Hepatocyte (in vitro differentiated cells): ENCODE data around the gene PTN. TPM values are rescaled to one million over a fixed set of nuclear protein-coding genes. Genes with fewer than 3 reads are reported as not detected.

Experiments used
- DNase-seq: peaks from one replicate; pipeline ENCODE4 v3.0.0-alpha.2; 2016; ENCODE audit warnings: low spot score
- H2AFZ ChIP-seq: fragments of 200-600 bp; sonication (generic); 2 replicates; pipeline ENCODE4 v1.6.0; 2016; ENCODE audit warnings: antibody characterized with exemption, mild to moderate bottlenecking
- H3K27ac ChIP-seq: fragments of 200-600 bp; sonication (generic); 2 replicates; pipeline ENCODE4 v1.5.1; 2016; ENCODE audit warnings: mild to moderate bottlenecking
- H3K27me3 ChIP-seq: fragments of 200-600 bp; sonication (generic); 2 replicates; pipeline ENCODE4 v1.6.1; 2016
- H3K36me3 ChIP-seq: fragments of 200-600 bp; sonication (generic); replicated peaks from 2 replicates; pipeline ENCODE4 v1.5.1; 2016; ENCODE audit warnings: low read depth; ENCODE audit not compliant: insufficient read depth
- H3K4me1 ChIP-seq: fragments of 200-600 bp; sonication (generic); 2 replicates; pipeline ENCODE4 v1.5.1; 2016; ENCODE audit warnings: mild to moderate bottlenecking, moderate library complexity; ENCODE audit not compliant: insufficient read depth
- H3K4me2 ChIP-seq: fragments of 200-600 bp; sonication (generic); 2 replicates; pipeline ENCODE4 v1.6.0; 2016
- H3K4me3 ChIP-seq: fragments of 200-600 bp; sonication (generic); 2 replicates; pipeline ENCODE4 v1.5.1; 2016; ENCODE audit warnings: mild to moderate bottlenecking
- H3K79me2 ChIP-seq: fragments of 200-600 bp; sonication (generic); 2 replicates; pipeline ENCODE4 v1.6.0; 2017; ENCODE audit warnings: mild to moderate bottlenecking
- H3K9me2 ChIP-seq: fragments of 200-600 bp; sonication (generic); replicated peaks from 2 replicates; pipeline ENCODE4 v1.6.0; 2017; ENCODE audit warnings: mild to moderate bottlenecking; ENCODE audit not compliant: insufficient read depth
- H3K9me3 ChIP-seq: fragments of 200-600 bp; sonication (generic); 2 replicates; pipeline ENCODE4 v1.5.1; 2016; ENCODE audit warnings: low read depth, mild to moderate bottlenecking
- H4K20me1 ChIP-seq: fragments of 200-600 bp; sonication (generic); 2 replicates; pipeline ENCODE4 v1.6.0; 2016; ENCODE audit warnings: mild to moderate bottlenecking; ENCODE audit not compliant: insufficient read depth, poor library complexity, severe bottlenecking
- EZH2 ChIP-seq: fragments of 200-600 bp; sonication (generic); IDR thresholded peaks from 2 replicates; pipeline ENCODE4 v1.6.1; 2016; ENCODE audit warnings: antibody characterized with exemption, mild to moderate bottlenecking, borderline replicate concordance
- EZH2phosphoT487 ChIP-seq: fragments of 200-600 bp; sonication (generic); IDR thresholded peaks from one replicate; pipeline ENCODE4 v1.6.1; 2018; ENCODE audit warnings: antibody characterized with exemption, mild to moderate bottlenecking, low read depth, moderate library complexity; ENCODE audit not compliant: unreplicated experiment, severe bottlenecking
- WGBS: methylation state at CpG from one replicate; pipeline ENCODE4 v1.1.6; 2016; ENCODE audit warnings: low lambda C conversion rate; ENCODE audit errors: missing lambda C conversion rate; 5-methylcytosine and 5-hydroxymethylcytosine counted together
- polyA plus RNA-seq: library from polyadenylated mRNA; unstranded; fragments of >200 nt; fragmentation: Nextera tagmentation; extraction: Ambion mirVana; gene quantifications from 2 replicates; pipeline ENCODE4 v1.2.1, GENCODE V29; 2016
- total RNA-seq: library from RNA; depleted of rRNA; stranded (reverse); fragments of >200 nt; gene quantifications from 2 replicates; pipeline ENCODE4 v1.2.3, GENCODE V29; 2014
- TF ChIP-seq, protein P1 (sequence below): fragments of 200-600 bp; sonication (generic); IDR thresholded peaks from 2 replicates; pipeline ENCODE4 v1.5.1; 2016; ENCODE audit warnings: antibody characterized with exemption, mild to moderate bottlenecking; ENCODE audit not compliant: poor library complexity

The PTN gene
- total and polyA plus RNA-seq, 2 experiments from 2014 or later, result 50.8 to 66.9 TPM

DNA sequence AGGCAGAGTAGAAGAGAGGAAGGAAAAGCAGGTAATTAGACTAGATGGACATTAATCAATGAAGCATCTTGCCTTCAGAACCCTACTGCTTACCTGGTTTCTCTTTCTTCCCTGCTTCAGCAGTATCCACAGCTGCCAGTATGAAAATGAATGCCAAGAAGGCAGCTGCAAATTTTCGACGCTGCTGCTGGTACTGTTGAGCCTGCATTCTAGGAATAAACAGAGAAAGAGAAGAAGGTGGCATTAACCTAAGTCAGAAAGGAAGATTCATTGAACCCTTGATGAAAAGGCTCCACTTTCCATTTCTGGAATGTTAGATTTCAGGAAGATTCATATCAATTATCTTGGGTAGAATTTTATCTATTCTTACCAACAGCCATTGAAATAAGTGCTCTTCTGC, 88.8 kb downstream of the PTN start:
- no peaks in the 10 kb centered on the region for H3K9me3 ChIP-seq
- no peak overlapping the region for H3K4me2 ChIP-seq
- no peaks in the 10 kb centered on the region for H3K4me1 ChIP-seq
- no peaks in the 10 kb centered on the region for H4K20me1 ChIP-seq
- no peaks in the 10 kb centered on the region for H3K9me2 ChIP-seq
- H2AFZ ChIP-seq, result no peak overlapping the region
- H3K79me2 ChIP-seq, result no peaks in the 10 kb centered on the region
- no peaks in the 10 kb centered on the region for H3K27me3 ChIP-seq
- no peak overlapping the region for H3K4me3 ChIP-seq
- H3K27ac ChIP-seq, result no peak overlapping the region
- 96% methylated on average over 2 of the region's 2 CpGs for WGBS
- no peaks in the 10 kb centered on the region for H3K36me3 ChIP-seq
- TF ChIP-seq EZH2 (no peak), EZH2phosphoT487 (no peak)
- TF ChIP-seq, protein P1, sequence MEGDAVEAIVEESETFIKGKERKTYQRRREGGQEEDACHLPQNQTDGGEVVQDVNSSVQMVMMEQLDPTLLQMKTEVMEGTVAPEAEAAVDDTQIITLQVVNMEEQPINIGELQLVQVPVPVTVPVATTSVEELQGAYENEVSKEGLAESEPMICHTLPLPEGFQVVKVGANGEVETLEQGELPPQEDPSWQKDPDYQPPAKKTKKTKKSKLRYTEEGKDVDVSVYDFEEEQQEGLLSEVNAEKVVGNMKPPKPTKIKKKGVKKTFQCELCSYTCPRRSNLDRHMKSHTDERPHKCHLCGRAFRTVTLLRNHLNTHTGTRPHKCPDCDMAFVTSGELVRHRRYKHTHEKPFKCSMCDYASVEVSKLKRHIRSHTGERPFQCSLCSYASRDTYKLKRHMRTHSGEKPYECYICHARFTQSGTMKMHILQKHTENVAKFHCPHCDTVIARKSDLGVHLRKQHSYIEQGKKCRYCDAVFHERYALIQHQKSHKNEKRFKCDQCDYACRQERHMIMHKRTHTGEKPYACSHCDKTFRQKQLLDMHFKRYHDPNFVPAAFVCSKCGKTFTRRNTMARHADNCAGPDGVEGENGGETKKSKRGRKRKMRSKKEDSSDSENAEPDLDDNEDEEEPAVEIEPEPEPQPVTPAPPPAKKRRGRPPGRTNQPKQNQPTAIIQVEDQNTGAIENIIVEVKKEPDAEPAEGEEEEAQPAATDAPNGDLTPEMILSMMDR, result no peak
- no peak for DNase-seq

- WGBS, result 85% methylated on average over 2 of the region's 2 CpGs
- Histone ChIP-seq H3K4me1 (no peaks in the 10 kb centered on the region), H2AFZ (no peak overlapping the region), H3K36me3 (no peaks in the 10 kb centered on the region), H3K4me2 (no peak overlapping the region), H3K27ac (no peak overlapping the region), H3K4me3 (no peak overlapping the region), H4K20me1 (no peaks in the 10 kb centered on the region), H3K9me2 (no peaks in the 10 kb centered on the region), H3K9me3 (no peaks in the 10 kb centered on the region), H3K79me2 (no peaks in the 10 kb centered on the region), H3K27me3 (no peaks in the 10 kb centered on the region)
- no peak for DNase-seq
- TF ChIP-seq, protein P1, result no peak
- TF ChIP-seq EZH2 (no peak), EZH2phosphoT487 (no peak)
Observed at GRCh38 chr7:137245890-137246289, 97.6 kb downstream of the PTN start.

DNA sequence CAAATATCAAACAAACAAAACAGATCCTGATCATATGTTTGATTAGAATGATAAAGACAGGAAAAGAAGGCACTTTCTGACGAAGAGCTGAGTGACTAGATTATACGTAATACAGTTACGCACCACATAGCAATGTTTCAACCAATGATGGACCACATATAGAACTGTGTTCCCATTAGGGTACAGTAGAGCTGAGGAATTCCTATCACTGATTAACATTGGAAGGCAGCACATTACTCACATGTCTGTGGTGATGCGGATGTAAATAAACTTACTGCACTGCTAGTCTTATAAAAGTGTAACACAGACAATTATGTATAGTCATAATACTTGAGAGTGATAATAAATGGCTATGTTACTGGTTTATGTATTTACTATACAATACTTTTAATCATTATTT, 98.3 kb downstream of the PTN start:
- no peak overlapping the region for H3K4me2 ChIP-seq
- H3K4me1 ChIP-seq, result no peaks in the 10 kb centered on the region
- DNase-seq, result no peak
- H3K79me2 ChIP-seq, result no peaks in the 10 kb centered on the region
- no peaks in the 10 kb centered on the region for H4K20me1 ChIP-seq
- no peak overlapping the region for H3K4me3 ChIP-seq
- no peaks in the 10 kb centered on the region for H3K27me3 ChIP-seq
- TF ChIP-seq EZH2, result no peak
- TF ChIP-seq EZH2phosphoT487, result no peak
- TF ChIP-seq, protein P1, result no peak
- no peaks in the 10 kb centered on the region for H3K9me3 ChIP-seq
- H3K27ac ChIP-seq, result no peak overlapping the region
- H3K9me2 ChIP-seq, result no peaks in the 10 kb centered on the region
- H3K36me3 ChIP-seq, result no peaks in the 10 kb centered on the region
- WGBS, result 96% methylated on average over 4 of the region's 4 CpGs
- no peak overlapping the region for H2AFZ ChIP-seq

- no peak overlapping the region for H3K4me2 ChIP-seq
- no peaks in the 10 kb centered on the region for H3K27me3 ChIP-seq
- H3K36me3 ChIP-seq, result no peaks in the 10 kb centered on the region
- no peaks in the 10 kb centered on the region for H3K79me2 ChIP-seq
- WGBS, result 92% methylated on average over 8 of the region's 8 CpGs
- no peak for DNase-seq
- TF ChIP-seq EZH2 (no peak), EZH2phosphoT487 (no peak)
- TF ChIP-seq, protein P1, result no peak
- no peak overlapping the region for H2AFZ ChIP-seq
- no peaks in the 10 kb centered on the region for H3K4me1 ChIP-seq
- no peaks in the 10 kb centered on the region for H3K9me3 ChIP-seq
- no peaks in the 10 kb centered on the region for H4K20me1 ChIP-seq
- no peak overlapping the region for H3K4me3 ChIP-seq
- no peaks in the 10 kb centered on the region for H3K9me2 ChIP-seq
- H3K27ac ChIP-seq, result no peak overlapping the region
Observed at GRCh38 chr7:137243741-137244140, 99.8 kb downstream of the PTN start.
